ENCODE data around the gene ACACB. TPM values are rescaled to one million over a fixed set of nuclear protein-coding genes. Genes with fewer than 3 reads are reported as not detected.

Gene ACACB
- polyA plus RNA-seq, 2 of the 4 experiments (the other 2 are of a cell fraction): 6.8 to 7.6 TPM

GRCh38 chr12:109084425-109084824, 32.0 kb upstream of the ACACB start:
- Histone ChIP-seq H3K4me1 (peaks cover 6% of the 10 kb centered on the region), H3K27ac (no peak overlapping the region), H3K4me3 (no peak overlapping the region), H3K9me3 (no peaks in the 10 kb centered on the region), H3K4me2 (no peak overlapping the region)
- FAIRE-seq (no peak), ATAC-seq (no peak), DNase-seq (ENCODE audit: low read depth in 1 of 2, low spot score in 1 of 2) (no peak)
- 74% methylated on average over 2 of the region's 2 CpGs for WGBS (ENCODE audit: missing lambda C conversion rate)
- POLR2A ChIA-PET: no interaction called here
- TF ChIP-seq CBX2 (IDR thresholded peaks at IDR 0.05; ENCODE audit: borderline replicate concordance, low read depth): no peak
- no peak for TF ChIP-seq SMC3 (IDR thresholded peaks at IDR 0.05)
- TF ChIP-seq CHD4 (IDR thresholded peaks at IDR 0.05; ENCODE audit: borderline replicate concordance): no peak
- no peak for TF ChIP-seq EHMT2 (IDR thresholded peaks at IDR 0.05; ENCODE audit: low read depth)
- no peak for TF ChIP-seq ELK1 (IDR thresholded peaks at IDR 0.05; ENCODE audit: low read depth, low read length)
- no peak for TF ChIP-seq ZFP36 (IDR thresholded peaks at IDR 0.05; ENCODE audit: borderline replicate concordance, partially characterized antibody)
- TF ChIP-seq MAX (IDR thresholded peaks at IDR 0.05): no peak
- TF ChIP-seq EHF (CRISPR knock-in tag; IDR thresholded peaks at IDR 0.05): no peak
- no peak for TF ChIP-seq ESRRA (IDR thresholded peaks at IDR 0.05; ENCODE audit: borderline replicate concordance, low read length)
- no peak for TF ChIP-seq MAZ (IDR thresholded peaks at IDR 0.05; ENCODE audit: borderline replicate concordance, low read depth, low read length)
- CTCF ChIA-PET: interaction anchor here (0.6 to 1.8 kb wide), 5 partner anchors 9 to 279 kb away, joined by 3 to 8 read pairs (median 4); partner anchors contain the start of gene ALKBH2

GRCh38 chr12:109085590-109085989, 30.8 kb upstream of the ACACB start:
- no peak overlapping the region for H3K4me3 ChIP-seq
- no peak overlapping the region for H3K27ac ChIP-seq
- TF ChIP-seq RNF2 (IDR thresholded peaks at IDR 0.05; ENCODE audit: borderline replicate concordance, low read depth) (no peak), FOSL2 (IDR thresholded peaks at IDR 0.05) (no peak), FOSL2 (CRISPR knock-in tag; IDR thresholded peaks at IDR 0.05) (no peak), ELK1 (IDR thresholded peaks at IDR 0.05; ENCODE audit: low read depth, low read length) (no peak), ZSCAN20 (CRISPR knock-in tag; IDR thresholded peaks at IDR 0.05) (no peak), JUN (IDR thresholded peaks at IDR 0.05) (no peak), PBX3 (IDR thresholded peaks at IDR 0.05) (no peak), RAD21 (conservative IDR thresholded peaks at IDR 0.05 in 1 of 2, IDR thresholded peaks at IDR 0.05 in 1 of 2) (no peak), BHLHE40 (IDR thresholded peaks at IDR 0.05; ENCODE audit: low read depth, low read length) (no peak), HMGXB4 (CRISPR knock-in tag; IDR thresholded peaks at IDR 0.05; ENCODE audit: borderline replicate concordance) (no peak), KDM5A (IDR thresholded peaks at IDR 0.05) (no peak), BCL3 (IDR thresholded peaks at IDR 0.05) (no peak), SMC3 (IDR thresholded peaks at IDR 0.05) (no peak), CTCF (IDR thresholded peaks at IDR 0.05) (no peak), JUNB (IDR thresholded peaks at IDR 0.05) (no peak), NPAS2 (CRISPR knock-in tag; IDR thresholded peaks at IDR 0.05; ENCODE audit: borderline replicate concordance) (no peak), RFX5 (IDR thresholded peaks at IDR 0.05) (no peak), TP53 (CRISPR knock-in tag; IDR thresholded peaks at IDR 0.05) (no peak), RCOR1 (IDR thresholded peaks at IDR 0.05; ENCODE audit: low read depth, low read length) (no peak), HEYL (CRISPR knock-in tag; IDR thresholded peaks at IDR 0.05) (no peak)
- ATAC-seq: no peak; a peak in 1 of 6 replicates
- ChIA-PET CTCF (interaction anchor here (0.8 to 1.4 kb wide), 3 partner anchors 7 to 280 kb away, joined by 3 to 8 read pairs (median 3); partner anchors contain the start of gene ALKBH2), POLR2A (no interaction called here)
- H3K4me1 ChIP-seq: peaks cover 6% of the 10 kb centered on the region
- FAIRE-seq: no peak
- 96% methylated on average over 11 of the region's 11 CpGs for WGBS (ENCODE audit: missing lambda C conversion rate)
- DNase-seq (ENCODE audit: low read depth in 1 of 2, low spot score in 1 of 2): no peak
- H3K9me3 ChIP-seq: no peaks in the 10 kb centered on the region
- no peak overlapping the region for H3K4me2 ChIP-seq
